GM12891 (cell line): ENCODE results near the gene CREB5.

ENCODE experiments used
- PAX5 ChIP-seq: IDR thresholded peaks from 2 replicates; pipeline ENCODE4 v1.6.1; 2011; ENCODE audit warnings: low read length, moderate library complexity, mild to moderate bottlenecking; ENCODE audit not compliant: insufficient read depth, severe bottlenecking
- POLR2A ChIP-seq: IDR thresholded peaks from 2 replicates; pipeline ENCODE4 v1.6.1; 2011; ENCODE audit warnings: low read depth, low read length, control low read depth
- POLR2AphosphoS5 ChIP-seq: IDR thresholded peaks from 2 replicates; pipeline ENCODE4 v1.6.1; 2011; ENCODE audit warnings: low read depth, low read length, control low read depth
- POU2F2 ChIP-seq: IDR thresholded peaks from 2 replicates; pipeline ENCODE4 v1.6.1; 2011; ENCODE audit warnings: low read depth, mild to moderate bottlenecking, control low read depth, low read length, moderate library complexity
- SPI1 ChIP-seq: IDR thresholded peaks from 2 replicates; pipeline ENCODE4 v1.6.1; 2011; ENCODE audit warnings: low read depth, low read length, control low read depth
- TAF1 ChIP-seq: IDR thresholded peaks from 2 replicates; pipeline ENCODE4 v1.6.1; 2011; ENCODE audit warnings: low read depth, low read length, control low read depth

- no peak for TF ChIP-seq POLR2A
- TF ChIP-seq TAF1: no peak
- TF ChIP-seq POU2F2: no peak
- TF ChIP-seq POLR2AphosphoS5: no peak
- TF ChIP-seq SPI1: no peak
- no peak for TF ChIP-seq PAX5
Observed at GRCh38 chr7:28871631-28872030, 459.3 kb downstream of the CREB5 start.
